ENCODE data around the gene KLHL40. TPM values are rescaled to one million over a fixed set of nuclear protein-coding genes. Genes with fewer than 3 reads are reported as not detected.

The KLHL40 gene
- total RNA-seq, 2 donors from 2014 or later: not detected

DNA sequence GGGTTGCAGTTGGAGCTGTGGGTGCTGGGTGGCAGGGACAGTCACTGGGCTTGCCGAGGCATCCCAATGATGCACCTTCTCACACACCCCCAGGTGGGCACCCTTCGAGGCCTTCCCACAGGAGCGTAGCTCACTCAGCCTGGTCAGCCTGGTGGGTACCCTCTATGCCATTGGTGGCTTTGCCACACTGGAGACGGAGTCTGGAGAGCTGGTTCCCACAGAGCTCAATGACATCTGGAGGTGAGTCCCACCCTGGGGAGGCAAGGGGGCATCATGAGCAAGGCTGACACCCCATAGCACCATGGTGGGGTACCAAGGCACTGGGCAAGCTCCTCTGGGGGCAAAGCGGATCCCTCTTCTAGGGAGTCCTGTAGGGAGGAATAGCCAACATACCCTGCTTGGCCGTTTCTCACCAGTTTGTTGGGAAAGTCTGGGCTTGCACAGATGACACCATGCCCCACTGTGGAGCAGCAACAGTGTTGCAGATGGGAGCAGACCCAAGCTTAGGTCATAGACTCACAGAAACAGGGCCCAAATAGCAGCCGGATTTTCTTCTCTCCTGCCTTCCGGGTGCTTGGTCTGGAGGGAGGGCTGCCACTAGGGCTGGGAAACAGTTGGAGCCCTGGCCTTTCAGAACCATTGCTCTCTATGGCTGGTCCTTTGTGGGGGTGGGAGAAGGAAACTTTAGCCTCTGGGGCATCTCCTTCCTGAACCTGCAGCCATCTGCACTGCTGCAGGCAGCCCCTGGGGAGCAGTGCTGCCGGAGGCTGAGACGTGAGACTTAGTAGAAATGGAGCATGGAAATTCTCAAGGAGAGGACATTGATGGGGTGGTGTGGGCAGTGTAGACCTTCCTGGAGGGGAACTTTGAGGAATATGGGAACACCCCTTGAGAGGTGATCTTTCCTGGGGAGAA lies 5.7 kb downstream of the KLHL40 start:
- H3K27me3 ChIP-seq (replicated peaks; ENCODE audit: insufficient read depth): no peaks in the 10 kb centered on the region
- DNase-seq (ENCODE audit: low spot score): no peak
- no peaks in the 10 kb centered on the region for H3K36me3 ChIP-seq
- H3K4me1 ChIP-seq (ENCODE audit: control insufficient read depth in 1 of 2, low read depth in 2 of 2): peaks cover 0 to 5% of the 10 kb centered on the region in 2 donors
- TF ChIP-seq, protein P1, sequence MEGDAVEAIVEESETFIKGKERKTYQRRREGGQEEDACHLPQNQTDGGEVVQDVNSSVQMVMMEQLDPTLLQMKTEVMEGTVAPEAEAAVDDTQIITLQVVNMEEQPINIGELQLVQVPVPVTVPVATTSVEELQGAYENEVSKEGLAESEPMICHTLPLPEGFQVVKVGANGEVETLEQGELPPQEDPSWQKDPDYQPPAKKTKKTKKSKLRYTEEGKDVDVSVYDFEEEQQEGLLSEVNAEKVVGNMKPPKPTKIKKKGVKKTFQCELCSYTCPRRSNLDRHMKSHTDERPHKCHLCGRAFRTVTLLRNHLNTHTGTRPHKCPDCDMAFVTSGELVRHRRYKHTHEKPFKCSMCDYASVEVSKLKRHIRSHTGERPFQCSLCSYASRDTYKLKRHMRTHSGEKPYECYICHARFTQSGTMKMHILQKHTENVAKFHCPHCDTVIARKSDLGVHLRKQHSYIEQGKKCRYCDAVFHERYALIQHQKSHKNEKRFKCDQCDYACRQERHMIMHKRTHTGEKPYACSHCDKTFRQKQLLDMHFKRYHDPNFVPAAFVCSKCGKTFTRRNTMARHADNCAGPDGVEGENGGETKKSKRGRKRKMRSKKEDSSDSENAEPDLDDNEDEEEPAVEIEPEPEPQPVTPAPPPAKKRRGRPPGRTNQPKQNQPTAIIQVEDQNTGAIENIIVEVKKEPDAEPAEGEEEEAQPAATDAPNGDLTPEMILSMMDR (IDR thresholded peaks at IDR 0.05): no peak
- ATAC-seq (ENCODE audit: insufficient number of reproducible peaks, low FRiP score, low read depth): no peak
- no peak overlapping the region for H3K27ac ChIP-seq
- no peak overlapping the region for H3K4me3 ChIP-seq
- H3K9me3 ChIP-seq: no peaks in the 10 kb centered on the region

GRCh38 chr3:42691816-42692666 lies 6.7 kb downstream of the KLHL40 start:
- no peak overlapping the region for H3K27ac ChIP-seq
- ATAC-seq (ENCODE audit: insufficient number of reproducible peaks, low FRiP score, low read depth) (no peak), DNase-seq (ENCODE audit: low spot score) (no peak)
- H3K4me1 ChIP-seq (ENCODE audit: control insufficient read depth in 1 of 2, low read depth in 2 of 2): no peaks in the 10 kb centered on the region
- TF ChIP-seq, protein P1 (IDR thresholded peaks at IDR 0.05): no peak
- no peaks in the 10 kb centered on the region for H3K27me3 ChIP-seq (replicated peaks; ENCODE audit: insufficient read depth)
- no peak overlapping the region for H3K4me3 ChIP-seq
- no peaks in the 10 kb centered on the region for H3K36me3 ChIP-seq
- no peaks in the 10 kb centered on the region for H3K9me3 ChIP-seq

DNA sequence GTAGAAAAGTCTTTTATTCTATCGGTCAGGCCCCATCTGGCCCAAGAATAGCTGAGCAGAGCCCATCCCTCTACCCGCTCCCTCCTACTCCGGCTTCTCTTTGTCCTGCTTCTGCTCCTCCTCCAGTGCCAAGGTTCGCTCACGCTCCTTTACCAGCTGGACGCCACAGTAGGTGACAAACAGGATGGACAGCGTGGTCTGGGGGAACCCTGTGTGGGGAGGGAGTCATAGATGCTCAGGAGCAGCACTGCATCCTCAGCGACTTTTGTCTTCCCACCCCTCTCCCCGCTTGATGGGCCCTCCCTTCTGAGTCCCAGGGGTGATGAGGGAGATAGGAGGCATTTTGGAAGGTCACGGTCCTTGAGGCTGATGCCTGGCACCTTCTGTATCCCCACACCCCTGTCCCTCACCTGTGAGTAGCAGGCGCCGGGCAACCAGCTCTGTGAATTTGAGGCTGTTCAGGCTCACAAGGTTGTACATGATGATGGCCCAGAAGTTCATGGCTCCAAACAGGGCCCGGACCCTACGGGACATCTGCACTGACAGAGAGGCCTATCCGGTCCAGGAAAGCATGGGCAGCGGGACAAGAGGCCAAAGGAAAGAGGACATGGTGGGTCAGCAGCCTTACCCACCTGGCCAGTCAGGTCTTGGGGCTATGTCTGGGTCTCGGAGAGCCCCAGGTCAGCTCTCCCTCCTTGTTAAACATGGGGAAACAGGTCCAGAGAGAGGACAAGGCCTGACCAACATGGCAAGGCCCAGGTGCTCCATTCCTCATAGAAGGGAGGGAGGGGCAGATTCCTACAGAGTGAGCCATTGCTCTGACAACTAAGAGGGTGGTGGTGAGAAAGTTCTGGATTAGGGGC lies 7.6 kb downstream of the KLHL40 start:
- Histone ChIP-seq H3K4me1 (ENCODE audit: control insufficient read depth in 1 of 2, low read depth in 2 of 2) (no peaks in the 10 kb centered on the region), H3K36me3 (no peaks in the 10 kb centered on the region), H3K9me3 (no peaks in the 10 kb centered on the region), H3K27ac (no peak overlapping the region), H3K27me3 (replicated peaks; ENCODE audit: insufficient read depth) (no peaks in the 10 kb centered on the region), H3K4me3 (no peak overlapping the region)
- ATAC-seq (ENCODE audit: insufficient number of reproducible peaks, low FRiP score, low read depth) (no peak), DNase-seq (ENCODE audit: low spot score) (no peak)
- TF ChIP-seq, protein P1 (IDR thresholded peaks at IDR 0.05): no peak

DNA sequence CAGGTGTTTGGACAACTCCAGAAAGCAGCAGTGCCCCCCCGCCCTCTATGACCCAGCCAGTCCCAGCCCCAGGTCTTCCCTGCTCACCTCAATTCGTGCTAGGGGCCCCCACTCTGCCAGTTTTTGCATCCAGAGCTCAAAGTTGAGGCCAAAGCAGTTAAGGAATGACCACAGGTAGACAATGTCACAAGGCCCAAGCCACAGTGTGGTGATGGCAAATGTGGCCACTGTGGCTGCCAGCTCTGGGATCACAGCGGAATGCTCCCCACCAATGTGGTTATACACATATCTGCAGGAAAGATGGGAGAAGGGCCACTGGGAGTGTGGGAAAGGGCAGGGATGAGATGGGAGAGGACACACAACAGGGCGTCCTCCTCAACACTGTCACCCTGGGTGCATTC lies 8.2 kb downstream of the KLHL40 start:
- H3K4me3 ChIP-seq: no peak overlapping the region
- H3K4me1 ChIP-seq (ENCODE audit: control insufficient read depth in 1 of 2, low read depth in 2 of 2): no peaks in the 10 kb centered on the region
- DNase-seq (ENCODE audit: low spot score) (no peak), ATAC-seq (ENCODE audit: insufficient number of reproducible peaks, low FRiP score, low read depth) (no peak)
- no peaks in the 10 kb centered on the region for H3K27me3 ChIP-seq (replicated peaks; ENCODE audit: insufficient read depth)
- no peaks in the 10 kb centered on the region for H3K36me3 ChIP-seq
- no peaks in the 10 kb centered on the region for H3K9me3 ChIP-seq
- TF ChIP-seq, protein P1 (IDR thresholded peaks at IDR 0.05): no peak
- no peak overlapping the region for H3K27ac ChIP-seq
